AG09319 (cell line): ENCODE measurements around the gene DISC1.

ENCODE experiments used
- DNase-seq: peaks from one replicate; pipeline ENCODE4 v3.0.0-alpha.2; 2010; ENCODE audit warnings: low read depth; ENCODE audit errors: extremely low read depth
- CTCF ChIP-seq: IDR thresholded peaks from 2 replicates; pipeline ENCODE4 v1.5.1; 2011; ENCODE audit warnings: low read depth, mild to moderate bottlenecking, inconsistent platforms, low read length, moderate library complexity

The DISC1 gene

GRCh38 chr1:231606712-231607111 is 19.9 kb upstream of the DISC1 start:
- no peak for TF ChIP-seq CTCF
- DNase-seq = no peak

- no peak for DNase-seq
- no peak for TF ChIP-seq CTCF
Measured at GRCh38 chr1:231610388-231610787, 16.2 kb upstream of the DISC1 start.

GRCh38 chr1:231611111-231611510 is 15.5 kb upstream of the DISC1 start:
- no peak for DNase-seq
- TF ChIP-seq CTCF = no peak

- no peak for DNase-seq
- TF ChIP-seq CTCF = no peak
Measured at GRCh38 chr1:231611851-231612250, 14.7 kb upstream of the DISC1 start.

- no peak for TF ChIP-seq CTCF
- DNase-seq = no peak
Measured at GRCh38 chr1:231612393-231613089, 14.0 kb upstream of the DISC1 start.

- no peak for DNase-seq
- TF ChIP-seq CTCF = no peak
Measured at GRCh38 chr1:231613419-231614349, 12.9 kb upstream of the DISC1 start.

- no peak for TF ChIP-seq CTCF
- DNase-seq = no peak
Measured at GRCh38 chr1:231616667-231617066, 9.9 kb upstream of the DISC1 start.
